ENCODE data around the gene RCC2. TPM values are rescaled to one million over a fixed set of nuclear protein-coding genes. Genes with fewer than 3 reads are reported as not detected.

The RCC2 gene
- total and polyA plus RNA-seq, 2 donors (not counting 3 experiments of a cell fraction or from before 2014, with no cell fraction given): 137 to 166 TPM

- DNase-seq (ENCODE audit: low read depth, low spot score) (no peak), FAIRE-seq (no peak)
- Histone ChIP-seq H4K20me1 (replicated peaks; ENCODE audit: control insufficient read depth, extremely low read depth, insufficient read depth, low read length) (peaks cover 12% of the 10 kb centered on the region), H3K4me2 (ENCODE audit: insufficient read depth, low read length) (no peak overlapping the region), H3K9me3 (replicated peaks; ENCODE audit: control insufficient read depth, insufficient read depth, low read length) (no peaks in the 10 kb centered on the region), H3K27me3 (ENCODE audit: control insufficient read depth in 2 of 2, insufficient read depth in 2 of 2, low read length in 2 of 2) (no peaks in the 10 kb centered on the region), H3K4me1 (ENCODE audit: control insufficient read depth, extremely low read depth, insufficient read depth, low read length) (peaks cover 9% of the 10 kb centered on the region), H3K9ac (replicated peaks; ENCODE audit: extremely low read depth, insufficient read depth, low read length) (no peak overlapping the region), H3K27ac (ENCODE audit: insufficient read depth, low read depth, low read length) (no peak overlapping the region), H2AFZ (ENCODE audit: low read depth, low read length) (no peak overlapping the region), H3K36me3 (ENCODE audit: control insufficient read depth in 2 of 2, extremely low read depth in 1 of 2, insufficient read depth in 2 of 2, low read length in 2 of 2) (peaks cover 6 to 20% of the 10 kb centered on the region in 2 experiments), H3K4me3 (replicated peaks in 1 of 3; ENCODE audit: insufficient read depth in 1 of 3, low read depth in 1 of 3, low read length in 3 of 3) (no peak overlapping the region), H3K9me1 (replicated peaks; ENCODE audit: control insufficient read depth, extremely low read depth, insufficient read depth, low read length) (no peaks in the 10 kb centered on the region), H3K79me2 (ENCODE audit: control insufficient read depth, insufficient read depth, low read length) (peaks cover 89% of the 10 kb centered on the region)
- dilution Hi-C loops (cut with MboI; ENCODE audit: extremely low pct_ligation_motif_present, low sequenced_read_pairs): no loop called here
- BruUV-seq (replicated peaks): no TSS peak
- TF ChIP-seq FOS (IDR thresholded peaks at IDR 0.05; ENCODE audit: borderline replicate concordance, insufficient read depth, low read length) (no peak), POLR2AphosphoS5 (IDR thresholded peaks at IDR 0.05; ENCODE audit: insufficient read depth, low read depth, low read length) (no peak), MAX (IDR thresholded peaks at IDR 0.05; ENCODE audit: insufficient read depth, insufficient read length) (no peak), CTCF (IDR thresholded peaks at IDR 0.05; ENCODE audit: extremely low read depth in 1 of 2, insufficient read depth in 1 of 2, low read depth in 1 of 2, low read length in 2 of 2) (no peak), GATA2 (IDR thresholded peaks at IDR 0.05; ENCODE audit: insufficient read depth, insufficient read length, low read depth, low read length) (no peak), JUN (IDR thresholded peaks at IDR 0.05; ENCODE audit: borderline replicate concordance, insufficient read depth, insufficient read length, low read depth) (no peak), MYC (IDR thresholded peaks at IDR 0.05; ENCODE audit: low read depth, low read length) (no peak), POLR2A (IDR thresholded peaks at IDR 0.05; ENCODE audit: low read depth, low read length) (no peak)
- ChIA-PET POLR2A (no interaction called here), CTCF (interaction anchor here (1.6 kb wide), 1 partner anchor 173 kb away, joined by 3 read pairs; no protein-coding TSS in a partner anchor)
- intact Hi-C loops (cut with micrococcal nuclease): loop anchor here (10.0 kb wide), 1 partner anchor 379 kb away; the partner anchor contains the start of gene SDHB
These were observed 5.5 kb downstream of the RCC2 start for GRCh38 chr1:17434016-17434415.
